OCI-LY1 (cell line): ENCODE results near the gene TMOD2.
A peak's percentile ranks its signal among the peaks of the same experiment; 100 is the strongest.

ENCODE experiments used
- H2AFZ ChIP-seq: fragments of 200-600 bp; sonication (generic), shearing (Covaris generic); 2 replicates; pipeline ENCODE4 v1.6.0; 2014; ENCODE audit warnings: antibody characterized with exemption, mild to moderate bottlenecking, low read length
- H3F3A ChIP-seq: fragments of 200-600 bp; sonication (generic), shearing (Covaris generic); 2 replicates; pipeline ENCODE4 v1.6.0; 2014; ENCODE audit warnings: mild to moderate bottlenecking, antibody characterized with exemption, low read length, moderate library complexity; ENCODE audit not compliant: insufficient read depth
- H3K27ac ChIP-seq: fragments of 200-600 bp; sonication (generic); 2 replicates; pipeline ENCODE4 v1.5.1; 2014; ENCODE audit warnings: low read length, mixed run types, mild to moderate bottlenecking, low read depth; ENCODE audit not compliant: poor library complexity, severe bottlenecking
- H3K27me3 ChIP-seq: fragments of 200-600 bp; sonication (generic); 2 replicates; pipeline ENCODE4 v1.6.0; 2014; ENCODE audit warnings: antibody characterized with exemption, mild to moderate bottlenecking, low read length, moderate library complexity; ENCODE audit not compliant: insufficient read depth
- H3K36me3 ChIP-seq: fragments of 200-600 bp; sonication (generic); 2 replicates; pipeline ENCODE4 v1.6.1; 2014; ENCODE audit warnings: mild to moderate bottlenecking, antibody characterized with exemption, low read length, moderate library complexity, mixed read lengths; ENCODE audit not compliant: insufficient read depth
- H3K4me1 ChIP-seq: fragments of 200-600 bp; sonication (generic); 2 replicates; pipeline ENCODE4 v1.5.1; 2014; ENCODE audit warnings: mild to moderate bottlenecking, low read length, moderate library complexity; ENCODE audit not compliant: insufficient read depth, severe bottlenecking
- H3K4me2 ChIP-seq: fragments of 200-600 bp; sonication (generic), shearing (Covaris generic); 2 replicates; pipeline ENCODE4 v1.6.1; 2014; ENCODE audit warnings: low read length
- H3K4me3 ChIP-seq: fragments of 200-600 bp; sonication (generic); 2 replicates; pipeline ENCODE4 v1.5.1; 2014; ENCODE audit warnings: low read length, low read depth, mild to moderate bottlenecking, mixed read lengths; ENCODE audit not compliant: poor library complexity, severe bottlenecking
- H3K79me2 ChIP-seq: fragments of 200-600 bp; shearing (Covaris generic); 2 replicates; pipeline ENCODE4 v1.6.1; 2016; ENCODE audit warnings: mixed run types, low read length, mixed read lengths; ENCODE audit not compliant: insufficient read depth
- H3K9ac ChIP-seq: fragments of 200-600 bp; sonication (generic), shearing (Covaris generic); 2 replicates; pipeline ENCODE4 v1.6.1; 2014; ENCODE audit warnings: mild to moderate bottlenecking, low read length, mixed read lengths
- H3K9me2 ChIP-seq: fragments of 200-600 bp; sonication (generic), shearing (Covaris generic); 2 replicates; pipeline ENCODE4 v1.6.1; 2014; ENCODE audit warnings: low read depth, mild to moderate bottlenecking, low read length, mixed read lengths
- H3K9me3 ChIP-seq: fragments of 200-600 bp; shearing (Covaris generic); 2 replicates; pipeline ENCODE4 v1.6.1; 2014; ENCODE audit warnings: low read length, mixed read lengths
- H4K20me1 ChIP-seq: fragments of 200-600 bp; sonication (generic), shearing (Covaris generic); 2 replicates; pipeline ENCODE4 v1.6.0; 2016; ENCODE audit warnings: mild to moderate bottlenecking, low read length; ENCODE audit not compliant: insufficient read depth
- CTCF ChIP-seq: fragments of 200-600 bp; sonication (generic), shearing (Covaris generic); IDR thresholded peaks from 2 replicates; pipeline ENCODE4 v1.5.1; 2017; ENCODE audit warnings: mild to moderate bottlenecking, antibody characterized with exemption, low read length, moderate library complexity, mixed read lengths
- EZH2 ChIP-seq: fragments of 200-600 bp; sonication (generic), shearing (Covaris generic); IDR thresholded peaks from 2 replicates; pipeline ENCODE4 v1.8.0; 2017; ENCODE audit warnings: borderline replicate concordance, mixed run types, mild to moderate bottlenecking, antibody characterized with exemption, low read length, moderate library complexity, mixed read lengths

The TMOD2 gene

GRCh38 chr15:51749307-51749706 lies 2.1 kb upstream of the TMOD2 start:
- no peaks in the 10 kb centered on the region for H4K20me1 ChIP-seq
- no peak overlapping the region for H2AFZ ChIP-seq
- H3K9me2 ChIP-seq = no peaks in the 10 kb centered on the region
- peak overlapping the region; percentile 69 for H3K27ac ChIP-seq
- H3K79me2 ChIP-seq = no peaks in the 10 kb centered on the region
- TF ChIP-seq EZH2 (no peak), CTCF (no peak)
- peak overlapping the region; percentile 75; the same call in 1 of the 2 replicates for H3K4me2 ChIP-seq
- H3F3A ChIP-seq = no peaks in the 10 kb centered on the region
- peaks cover 24% of the 10 kb centered on the region for H3K4me1 ChIP-seq
- H3K9me3 ChIP-seq = no peaks in the 10 kb centered on the region
- no peaks in the 10 kb centered on the region for H3K36me3 ChIP-seq
- H3K9ac ChIP-seq = no peak overlapping the region
- H3K4me3 ChIP-seq = no peak overlapping the region
- H3K27me3 ChIP-seq = 0 out of 2 replicates have a peak, but pooled peaks cover 11% of the 10 kb centered on the region

GRCh38 chr15:51750186-51750585 lies 1.2 kb upstream of the TMOD2 start:
- peak overlapping the region; percentile 75; the same call in 1 of the 2 replicates for H3K4me2 ChIP-seq
- peaks cover 24% of the 10 kb centered on the region for H3K4me1 ChIP-seq
- no peaks in the 10 kb centered on the region for H4K20me1 ChIP-seq
- H3K4me3 ChIP-seq = peak overlapping the region; percentile 66
- H3K27me3 ChIP-seq = 0 out of 2 replicates have a peak, but pooled peaks cover 11% of the 10 kb centered on the region
- no peaks in the 10 kb centered on the region for H3K9me2 ChIP-seq
- no peaks in the 10 kb centered on the region for H3F3A ChIP-seq
- H3K9me3 ChIP-seq = no peaks in the 10 kb centered on the region
- no peaks in the 10 kb centered on the region for H3K79me2 ChIP-seq
- no peak overlapping the region for H2AFZ ChIP-seq
- TF ChIP-seq EZH2 (no peak), CTCF (no peak)
- peak overlapping the region; percentile 69 for H3K27ac ChIP-seq
- H3K9ac ChIP-seq = peak overlapping the region; percentile 53; the same call in 1 of the 2 replicates
- H3K36me3 ChIP-seq = no peaks in the 10 kb centered on the region

- Histone ChIP-seq H3K9ac (peak overlapping the region; percentile 38; the same call in 1 of the 2 replicates), H3K4me2 (peak overlapping the region; percentile 75), H4K20me1 (no peaks in the 10 kb centered on the region), H3K79me2 (no peaks in the 10 kb centered on the region), H3K4me3 (peak overlapping the region; percentile 66), H3K27me3 (0 out of 2 replicates have a peak, but pooled peaks cover 11% of the 10 kb centered on the region), H3K27ac (no peak overlapping the region), H3F3A (no peaks in the 10 kb centered on the region), H2AFZ (no peak overlapping the region), H3K36me3 (no peaks in the 10 kb centered on the region), H3K9me3 (no peaks in the 10 kb centered on the region), H3K9me2 (no peaks in the 10 kb centered on the region), H3K4me1 (peaks cover 24% of the 10 kb centered on the region)
- no peak for TF ChIP-seq EZH2
- no peak for TF ChIP-seq CTCF
Observed at GRCh38 chr15:51751697-51752683, 593 bp downstream of the TMOD2 start.
